Measurements from ENCODE around the gene PIGL. TPM values are rescaled to one million over a fixed set of nuclear protein-coding genes. Genes with fewer than 3 reads are reported as not detected.
A peak's percentile ranks its signal among the peaks of the same experiment; 100 is the strongest.
"Not testable (repeated sequence)": the region's sequence is repeated elsewhere in the genome, so short reads cannot be mapped to it uniquely, and the experiment has no call there.

PIGL gene
- polyA plus RNA-seq, 6 donors from 2014 or later = 7.1 to 16.1 (median 9.5) TPM

- peak; percentile 72 for DNase-seq
- H3K4me1 Mint-ChIP-seq = peaks cover 48 to 71% (median 61%) of the 10 kb centered on the region in 3 donors
- H3K9me3 Mint-ChIP-seq = no peaks in the 10 kb centered on the region
Measured at GRCh38 chr17:16286947-16287562, 70.0 kb downstream of the PIGL start.

GRCh38 chr17:16287563-16288027 lies 70.6 kb downstream of the PIGL start:
- Mint-ChIP-seq H3K9me3 (no peaks in the 10 kb centered on the region), H3K4me1 (peaks cover 48 to 71% (median 61%) of the 10 kb centered on the region in 3 donors), H3K36me3 (no peaks in the 10 kb centered on the region), H3K27ac (peak overlapping the region; percentile 95 to 99 (median 98)), H3K27me3 (no peaks in the 10 kb centered on the region), H3K4me3 (peak overlapping the region; percentile 75 to 93 (median 90))
- DNase-seq = peak; percentile 61
- ATAC-seq (ENCODE audit: low read depth in 2 of 2) = peak; percentile 57 to 63

More at GRCh38 chr17:16286947-16287562, 70.0 kb downstream of the PIGL start:
- Mint-ChIP-seq H3K36me3 (no peaks in the 10 kb centered on the region), H3K27ac (peak overlapping the region; percentile 95 to 99 (median 98)), H3K27me3 (no peaks in the 10 kb centered on the region), H3K4me3 (peak overlapping the region; percentile 75 to 93 (median 90))
- ATAC-seq (ENCODE audit: low read depth in 2 of 2) = peak; percentile 67 to 76

- ATAC-seq (ENCODE audit: low read depth in 2 of 2) (no peak), DNase-seq (peak; percentile 27)
- Mint-ChIP-seq H3K4me1 (peaks cover 48 to 71% (median 61%) of the 10 kb centered on the region in 3 donors), H3K27me3 (no peaks in the 10 kb centered on the region), H3K4me3 (peak overlapping the region; percentile 42 to 91 (median 78)), H3K27ac (peak overlapping the region; percentile 40 to 95 (median 80)), H3K36me3 (no peaks in the 10 kb centered on the region), H3K9me3 (no peaks in the 10 kb centered on the region)
Measured at GRCh38 chr17:16288860-16289571, 72.0 kb downstream of the PIGL start.

DNA sequence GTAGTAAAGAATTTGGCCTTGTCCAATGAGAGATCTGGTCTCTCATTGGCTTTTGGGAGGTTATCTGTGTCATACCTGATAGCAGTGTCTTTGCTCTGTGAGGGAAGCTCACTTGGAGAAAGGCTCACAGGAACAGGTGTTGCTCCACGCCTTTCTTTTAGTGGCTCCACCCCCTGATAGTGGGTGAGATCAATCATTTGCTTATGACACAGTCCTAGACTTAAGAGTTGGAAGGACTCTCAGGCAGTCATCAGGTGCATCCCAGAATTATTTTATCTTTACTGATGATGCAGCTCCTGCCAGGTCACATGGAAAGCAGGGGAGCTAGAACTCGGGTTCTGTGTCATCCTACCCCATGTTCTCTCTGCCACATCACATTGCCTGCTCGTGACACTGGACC lies 76.9 kb downstream of the PIGL start:
- Mint-ChIP-seq H3K9me3 (no peaks in the 10 kb centered on the region), H3K4me1 (peaks cover 15 to 24% (median 24%) of the 10 kb centered on the region in 3 donors), H3K27ac (no peak overlapping the region), H3K4me3 (no peak overlapping the region), H3K36me3 (no peaks in the 10 kb centered on the region), H3K27me3 (no peaks in the 10 kb centered on the region)
- DNase-seq (no peak), ATAC-seq (ENCODE audit: low read depth in 2 of 2) (no peak)

DNA sequence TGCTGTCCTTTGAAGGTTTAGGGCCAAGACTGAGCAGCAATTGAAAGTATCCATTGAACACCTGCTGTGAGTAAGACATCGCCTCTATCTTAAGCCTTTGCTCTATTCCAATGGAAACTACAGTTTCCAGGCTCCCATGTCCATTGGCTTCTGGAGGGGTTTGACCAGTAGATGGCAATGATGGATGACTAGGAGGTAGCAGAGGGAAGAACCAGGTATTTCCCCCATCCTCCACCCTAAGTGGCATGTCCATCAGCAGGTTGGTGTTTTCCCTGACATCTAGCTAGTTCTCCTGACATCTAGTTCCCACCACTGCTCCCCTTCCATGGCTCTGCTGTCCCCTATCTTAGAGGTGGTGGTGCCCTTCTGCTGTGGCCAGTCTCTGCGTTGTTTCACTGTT lies 77.5 kb downstream of the PIGL start:
- Mint-ChIP-seq H3K27me3 (no peaks in the 10 kb centered on the region), H3K4me1 (peaks cover 10 to 18% (median 17%) of the 10 kb centered on the region in 3 donors), H3K36me3 (peaks cover 0 to under 1% of the 10 kb centered on the region in 2 donors), H3K9me3 (no peaks in the 10 kb centered on the region), H3K27ac (no peak overlapping the region), H3K4me3 (peak overlapping the region in 1 of 8 donors; percentile 68)
- DNase-seq = no peak
- ATAC-seq (ENCODE audit: low read depth in 2 of 2) = no peak

GRCh38 chr17:16296072-16296471 lies 79.1 kb downstream of the PIGL start:
- H3K27me3 Mint-ChIP-seq; H3K4me3 Mint-ChIP-seq; H3K4me1 Mint-ChIP-seq; H3K36me3 Mint-ChIP-seq; DNase-seq; H3K9me3 Mint-ChIP-seq; ATAC-seq (ENCODE audit: low read depth in 2 of 2): not testable (repeated sequence)
- H3K27ac Mint-ChIP-seq = peak overlapping the region in 1 of 6 donors; percentile 56

DNA sequence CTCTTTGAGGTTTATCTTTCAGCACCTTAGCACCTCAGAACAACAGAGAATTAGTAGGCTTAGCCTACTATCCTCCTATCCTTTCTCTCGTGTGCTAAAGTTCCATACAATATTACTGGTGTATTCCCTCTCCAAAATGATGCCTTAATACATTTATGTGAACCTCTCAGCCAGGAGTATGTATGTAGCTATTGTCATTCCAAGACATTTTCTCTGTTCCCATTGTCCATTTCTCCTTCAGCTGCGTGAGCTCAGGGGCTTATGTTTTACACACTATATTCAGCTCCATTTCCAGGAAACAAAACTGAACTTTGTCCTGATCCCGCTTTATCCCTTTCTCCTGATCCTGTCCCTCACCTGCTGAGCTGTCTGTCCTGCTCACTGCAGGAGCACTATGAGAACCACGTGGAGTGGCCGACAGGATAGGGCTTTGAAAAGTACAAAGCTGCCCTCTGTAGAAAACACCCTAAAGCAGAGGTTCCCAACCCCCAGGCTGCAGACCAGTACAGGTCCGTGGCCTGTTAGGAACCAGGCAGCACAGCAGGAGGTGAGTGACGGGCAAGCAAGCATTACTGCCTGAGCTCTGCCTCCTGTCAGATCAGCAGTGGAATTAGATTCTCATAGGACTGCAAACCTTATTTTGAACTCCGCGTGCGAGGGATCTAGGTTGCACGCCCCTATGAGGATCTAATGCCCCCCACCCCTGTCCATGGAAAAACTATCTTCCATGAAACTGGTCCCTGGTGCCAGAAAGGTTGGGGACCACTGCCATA lies 80.5 kb downstream of the PIGL start:
- Mint-ChIP-seq H3K9me3 (no peaks in the 10 kb centered on the region), H3K4me1 (peaks cover 0 to 6% (median 4%) of the 10 kb centered on the region in 3 donors)

DNA sequence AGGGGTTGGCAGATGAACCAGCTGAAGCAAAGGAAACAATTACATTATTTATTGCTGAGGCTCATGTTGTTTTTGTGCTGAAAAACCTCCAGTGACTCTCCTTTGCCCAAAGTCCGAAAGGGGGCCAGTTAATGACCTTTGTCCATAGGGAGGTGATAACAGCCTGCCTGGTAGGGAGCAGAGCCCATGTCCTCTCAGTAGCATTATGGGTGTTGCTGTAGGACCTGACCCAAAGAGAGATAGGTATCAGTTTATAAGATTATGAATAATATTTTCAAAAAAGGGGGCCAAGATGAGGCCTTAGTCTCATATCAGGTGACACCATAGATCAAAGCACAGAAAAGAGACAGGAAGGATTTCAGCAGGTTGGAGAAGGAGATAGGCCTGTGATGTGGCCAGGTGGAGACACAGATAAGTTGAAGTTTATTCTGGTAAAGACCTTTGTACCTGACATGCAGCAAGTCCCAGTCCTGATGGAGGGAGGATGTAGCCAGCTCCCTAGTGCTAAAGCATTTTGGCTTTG lies 81.2 kb downstream of the PIGL start:
- no peak for ATAC-seq (ENCODE audit: low read depth in 2 of 2)
- peak overlapping the region in 2 of 6 donors; percentile 78 to 92 for H3K27ac Mint-ChIP-seq
- H3K4me1 Mint-ChIP-seq = peaks cover 0 to 6% (median 4%) of the 10 kb centered on the region in 3 donors
- H3K4me3 Mint-ChIP-seq = no peak overlapping the region
- no peak for DNase-seq
- H3K9me3 Mint-ChIP-seq = no peaks in the 10 kb centered on the region
- peaks cover 10 to 13% of the 10 kb centered on the region in 2 donors for H3K36me3 Mint-ChIP-seq
- no peaks in the 10 kb centered on the region for H3K27me3 Mint-ChIP-seq

More for the DNA sequence above, 80.5 kb downstream of the PIGL start:
- H3K27ac Mint-ChIP-seq = peak overlapping the region in 2 of 6 donors; percentile 49 to 92
- DNase-seq (no peak), ATAC-seq (ENCODE audit: low read depth in 2 of 2) (no peak)
- no peak overlapping the region for H3K4me3 Mint-ChIP-seq
- no peaks in the 10 kb centered on the region for H3K27me3 Mint-ChIP-seq
- H3K36me3 Mint-ChIP-seq = peaks cover 7 to 8% of the 10 kb centered on the region in 2 donors

- H3K9me3 Mint-ChIP-seq = no peaks in the 10 kb centered on the region
- H3K4me1 Mint-ChIP-seq = peaks cover 0 to 5% (median 0%) of the 10 kb centered on the region in 3 donors
- no peak overlapping the region for H3K27ac Mint-ChIP-seq
- DNase-seq = no peak
- no peak overlapping the region for H3K4me3 Mint-ChIP-seq
- ATAC-seq (ENCODE audit: low read depth in 2 of 2) = no peak
- no peaks in the 10 kb centered on the region for H3K27me3 Mint-ChIP-seq
- peaks cover 10 to 13% of the 10 kb centered on the region in 2 donors for H3K36me3 Mint-ChIP-seq
Measured at GRCh38 chr17:16300554-16300953, 83.5 kb downstream of the PIGL start.

DNA sequence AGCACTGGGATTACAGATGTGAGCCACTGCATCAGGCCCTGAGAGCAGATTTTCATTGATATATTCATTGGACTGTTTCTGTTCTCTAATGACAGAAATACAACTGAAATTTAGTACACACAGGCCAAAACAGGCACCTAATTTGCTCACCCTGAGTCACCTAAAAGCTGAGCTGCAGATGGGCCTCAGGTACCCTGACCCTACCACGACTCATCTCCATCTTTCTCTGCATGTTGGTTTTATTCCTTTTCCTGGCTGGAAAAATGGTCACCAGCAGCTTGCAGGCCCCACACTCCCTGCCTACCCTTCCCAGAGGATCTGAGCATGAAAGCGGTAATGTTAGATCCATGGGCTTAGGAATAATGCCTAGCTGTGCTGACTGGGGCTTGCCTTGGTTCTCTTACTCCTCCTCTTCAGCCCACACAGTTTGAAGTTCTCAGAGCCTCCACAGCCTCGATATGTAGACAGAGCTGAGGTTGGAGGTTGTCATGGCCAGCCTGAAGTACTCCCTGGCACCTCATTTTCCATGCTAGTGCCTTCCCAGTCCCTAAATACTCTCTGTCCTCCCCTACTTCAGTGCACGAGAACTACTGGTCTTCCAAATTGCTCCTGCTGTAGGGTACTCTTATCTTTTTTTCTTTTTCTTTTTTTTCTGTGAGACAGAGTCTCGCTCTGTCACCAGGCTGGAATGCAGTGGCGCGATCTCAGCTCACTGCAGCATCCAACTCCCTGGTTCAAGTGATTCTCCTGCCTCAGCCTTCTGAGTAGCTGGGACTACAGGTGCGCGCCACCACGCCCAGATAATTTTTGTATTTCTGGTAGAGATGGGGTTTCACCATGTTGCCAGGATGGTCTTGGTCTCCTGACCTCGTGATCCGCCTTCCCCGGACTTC lies 85.2 kb downstream of the PIGL start:
- ATAC-seq (ENCODE audit: low read depth in 2 of 2) (no peak), DNase-seq (no peak)
- Mint-ChIP-seq H3K36me3 (peaks cover 10 to 13% of the 10 kb centered on the region in 2 donors), H3K27me3 (no peaks in the 10 kb centered on the region), H3K4me3 (no peak overlapping the region), H3K27ac (peak overlapping the region in 2 of 6 donors; percentile 16 to 57), H3K9me3 (no peaks in the 10 kb centered on the region), H3K4me1 (peaks cover 0 to 5% (median 0%) of the 10 kb centered on the region in 3 donors)

DNA sequence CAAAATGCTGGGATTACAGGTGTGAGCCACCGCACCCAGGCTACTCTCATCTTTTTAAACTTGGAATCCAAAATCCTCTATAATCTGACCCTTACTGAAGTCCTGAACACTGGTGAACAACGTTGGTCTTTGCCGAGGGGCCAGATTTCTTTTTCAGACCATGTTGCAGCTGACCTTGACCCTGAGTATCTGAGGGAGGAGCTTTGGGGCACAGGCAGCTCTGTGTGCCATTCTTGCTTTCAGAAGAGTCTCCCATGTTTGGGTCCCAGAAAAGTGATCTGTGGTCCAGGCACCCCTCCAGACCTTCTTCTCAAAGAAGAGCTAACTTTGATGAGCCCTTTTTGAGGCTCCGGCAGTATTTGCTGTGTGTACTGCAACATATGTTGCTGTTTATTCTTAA lies 85.8 kb downstream of the PIGL start:
- no peak overlapping the region for H3K4me3 Mint-ChIP-seq
- no peaks in the 10 kb centered on the region for H3K9me3 Mint-ChIP-seq
- peaks cover 10 to 13% of the 10 kb centered on the region in 2 donors for H3K36me3 Mint-ChIP-seq
- peak overlapping the region in 1 of 6 donors; percentile 16 for H3K27ac Mint-ChIP-seq
- H3K4me1 Mint-ChIP-seq = peaks cover 0 to 5% (median 0%) of the 10 kb centered on the region in 3 donors
- DNase-seq = no peak
- ATAC-seq (ENCODE audit: low read depth in 2 of 2) = no peak
- no peaks in the 10 kb centered on the region for H3K27me3 Mint-ChIP-seq

DNA sequence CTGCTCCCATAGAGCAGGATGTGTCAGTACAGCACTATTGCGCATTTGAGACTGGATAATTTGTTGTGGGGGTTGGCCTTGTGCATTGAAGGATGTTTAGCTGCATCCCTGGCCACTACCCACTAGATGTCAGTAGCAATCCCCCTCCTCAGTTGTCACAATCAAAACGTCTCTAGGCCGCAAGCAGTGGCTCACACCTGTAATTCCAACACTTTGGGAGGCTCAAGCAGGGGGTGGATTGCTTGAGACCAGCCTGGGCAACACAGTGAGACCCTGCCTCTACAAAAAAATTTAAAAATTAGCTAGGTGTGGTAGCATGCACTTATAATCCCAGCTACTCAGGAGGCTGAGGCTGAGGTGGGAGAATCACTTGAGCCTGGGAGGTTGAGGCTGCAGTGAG lies 87.8 kb downstream of the PIGL start:
- no peak for DNase-seq
- no peak overlapping the region for H3K27ac Mint-ChIP-seq
- H3K4me1 Mint-ChIP-seq = peaks cover 0 to 5% (median 0%) of the 10 kb centered on the region in 3 donors

More for the DNA sequence above, 87.8 kb downstream of the PIGL start:
- Mint-ChIP-seq H3K9me3 (no peaks in the 10 kb centered on the region), H3K4me3 (no peak overlapping the region), H3K36me3 (peaks cover 8 to 13% of the 10 kb centered on the region in 2 donors), H3K27me3 (no peaks in the 10 kb centered on the region)
- peak in 1 of 2 donors; percentile 52 for ATAC-seq (ENCODE audit: low read depth in 2 of 2)

Data from naive B cell (primary cell).